Central memory CD8-positive, alpha-beta T cell (primary cell): ENCODE data around the gene FBXO39.

Experiments
- ATAC-seq: fragments of 150-1000 bp; cut with Tn5 transposase; replicated peaks from 2 replicates; pipeline ENCODE4 v1.10.0; 2022; ENCODE audit warnings: mild to moderate bottlenecking, moderate FRiP score, moderate number of reproducible peaks; ENCODE audit not compliant: poor library complexity, severe bottlenecking; ENCODE audit errors: extremely low read depth
- DNase-seq, 2 donors: peaks; one replicate each; pipeline ENCODE4 v3.0.0; 2021; ENCODE audit warnings: low spot score in 2 of 2
- H3K27ac Mint-ChIP-seq: one replicate; pipeline ENCODE4 v1.8.0; 2022; ENCODE audit warnings: low read depth, mild to moderate bottlenecking, moderate library complexity, mixed read lengths
- H3K27me3 Mint-ChIP-seq: one replicate; pipeline ENCODE4 v1.8.0; 2022; ENCODE audit warnings: mixed read lengths
- H3K36me3 Mint-ChIP-seq: one replicate; pipeline ENCODE4 v1.8.0; 2022; ENCODE audit warnings: mild to moderate bottlenecking, moderate library complexity, mixed read lengths; ENCODE audit not compliant: insufficient read depth
- H3K4me1 Mint-ChIP-seq: one replicate; pipeline ENCODE4 v1.8.0; 2022; ENCODE audit warnings: mixed read lengths
- H3K4me3 Mint-ChIP-seq: one replicate; pipeline ENCODE4 v1.8.0; 2022; ENCODE audit warnings: mild to moderate bottlenecking, moderate library complexity, mixed read lengths
- H3K9me3 Mint-ChIP-seq: one replicate; pipeline ENCODE4 v1.8.0; 2022; ENCODE audit warnings: mixed read lengths

The FBXO39 gene

GRCh38 chr17:6831661-6832263 is 55.7 kb downstream of the FBXO39 start, which contains the start of gene TEKT1:
TEKT1 (minus strand) TSS chr17:6831729; CDS start chr17:6830376, 1,353 bp downstream.
- peak; percentile 90 for ATAC-seq
- H3K27ac Mint-ChIP-seq, result peak within 1 kb of the TSS; percentile 63

More at GRCh38 chr17:6831661-6832263, 55.7 kb downstream of the FBXO39 start, which contains the start of gene TEKT1:
- no peaks in the 10 kb centered on the region for H3K9me3 Mint-ChIP-seq
- DNase-seq, result peak; percentile 56 to 63
- H3K27me3 Mint-ChIP-seq, result peaks cover 81% of the 10 kb centered on the region
- H3K4me3 Mint-ChIP-seq, result peak within 1 kb of the TSS; percentile 76
- H3K36me3 Mint-ChIP-seq, result peaks cover 5% of the 10 kb centered on the region
- H3K4me1 Mint-ChIP-seq, result peaks cover 5% of the 10 kb centered on the region
